ENCODE measurements around the gene EPHX1. TPM values are rescaled to one million over a fixed set of nuclear protein-coding genes. Genes with fewer than 3 reads are reported as not detected.
A peak's percentile ranks its signal among the peaks of the same experiment; 100 is the strongest.

The EPHX1 gene
- total RNA-seq, 1 donor from 2014 or later = 82.8 TPM

DNA sequence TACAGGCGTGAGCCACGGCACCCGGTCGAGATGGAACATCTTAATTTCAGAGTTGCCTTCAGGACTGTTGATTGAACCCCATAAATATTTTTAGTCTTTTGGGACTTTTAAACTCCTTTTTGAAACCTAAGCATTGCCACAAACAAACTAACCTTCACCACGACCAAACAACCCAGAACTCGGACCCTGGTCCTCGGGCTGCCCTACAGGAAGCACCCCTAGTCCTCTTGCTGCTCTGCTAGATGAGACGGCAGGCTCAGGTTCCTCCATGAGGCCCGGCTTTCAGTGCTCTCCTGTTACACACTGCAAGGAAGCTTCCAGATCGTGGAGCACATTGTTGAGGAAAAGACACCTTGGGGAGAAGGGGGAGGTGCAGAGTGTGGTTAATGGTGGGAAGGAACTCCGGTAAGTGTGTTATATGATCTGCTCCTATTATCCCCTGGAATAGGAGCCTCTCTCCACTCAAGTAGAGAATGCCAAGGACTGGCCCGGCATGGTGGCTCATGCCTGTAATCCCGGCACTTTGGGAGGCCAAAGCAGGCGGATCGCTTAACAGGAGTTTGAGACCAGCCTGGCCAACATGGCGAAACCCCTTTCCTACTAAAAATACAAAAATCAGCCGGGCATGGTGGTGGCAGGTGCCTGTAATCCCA is 5.7 kb downstream of the EPHX1 start:
- peaks cover 49% of the 10 kb centered on the region for H3K4me1 Mint-ChIP-seq (ENCODE audit: low read depth, unreplicated experiment)
- FAIRE-seq (no peak), DNase-seq (ENCODE audit: low read depth) (no peak)
- H3K4me3 Mint-ChIP-seq (ENCODE audit: unreplicated experiment) = no peak overlapping the region
- TF ChIP-seq, protein P1, sequence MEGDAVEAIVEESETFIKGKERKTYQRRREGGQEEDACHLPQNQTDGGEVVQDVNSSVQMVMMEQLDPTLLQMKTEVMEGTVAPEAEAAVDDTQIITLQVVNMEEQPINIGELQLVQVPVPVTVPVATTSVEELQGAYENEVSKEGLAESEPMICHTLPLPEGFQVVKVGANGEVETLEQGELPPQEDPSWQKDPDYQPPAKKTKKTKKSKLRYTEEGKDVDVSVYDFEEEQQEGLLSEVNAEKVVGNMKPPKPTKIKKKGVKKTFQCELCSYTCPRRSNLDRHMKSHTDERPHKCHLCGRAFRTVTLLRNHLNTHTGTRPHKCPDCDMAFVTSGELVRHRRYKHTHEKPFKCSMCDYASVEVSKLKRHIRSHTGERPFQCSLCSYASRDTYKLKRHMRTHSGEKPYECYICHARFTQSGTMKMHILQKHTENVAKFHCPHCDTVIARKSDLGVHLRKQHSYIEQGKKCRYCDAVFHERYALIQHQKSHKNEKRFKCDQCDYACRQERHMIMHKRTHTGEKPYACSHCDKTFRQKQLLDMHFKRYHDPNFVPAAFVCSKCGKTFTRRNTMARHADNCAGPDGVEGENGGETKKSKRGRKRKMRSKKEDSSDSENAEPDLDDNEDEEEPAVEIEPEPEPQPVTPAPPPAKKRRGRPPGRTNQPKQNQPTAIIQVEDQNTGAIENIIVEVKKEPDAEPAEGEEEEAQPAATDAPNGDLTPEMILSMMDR (IDR thresholded peaks at IDR 0.05; ENCODE audit: insufficient read depth, low read depth, low read length) = no peak
- TF ChIP-seq EZH2 (IDR thresholded peaks at IDR 0.05; ENCODE audit: insufficient read depth, low read length) = no peak
- no peak overlapping the region for H3K27ac Mint-ChIP-seq (ENCODE audit: unreplicated experiment)
- Histone ChIP-seq H4K20me1 (ENCODE audit: insufficient read depth, low read length) (peaks cover 19% of the 10 kb centered on the region), H3K79me2 (ENCODE audit: insufficient read depth, low read length) (peaks cover 18% of the 10 kb centered on the region), H2AFZ (ENCODE audit: low read depth, low read length) (no peak overlapping the region), H3K9ac (ENCODE audit: low read length) (no peak overlapping the region), H3K4me1 (ENCODE audit: insufficient read depth, low read length) (peaks cover 27% of the 10 kb centered on the region), H3K36me3 (ENCODE audit: insufficient read depth, low read length) (no peaks in the 10 kb centered on the region), H3K27me3 (ENCODE audit: insufficient read depth, low read length) (no peaks in the 10 kb centered on the region), H3K27ac (ENCODE audit: low read depth, low read length) (no peak overlapping the region), H3K9me3 (ENCODE audit: insufficient read depth, low read depth, low read length) (no peaks in the 10 kb centered on the region), H3K4me3 (ENCODE audit: insufficient read depth, low read depth, low read length) (no peak overlapping the region), H3K4me2 (ENCODE audit: low read length) (no peak overlapping the region)
- no peaks in the 10 kb centered on the region for H3K27me3 Mint-ChIP-seq (ENCODE audit: low read depth, unreplicated experiment)
- H3K36me3 Mint-ChIP-seq (ENCODE audit: low read depth, unreplicated experiment) = peaks cover 9% of the 10 kb centered on the region
- H3K9me3 Mint-ChIP-seq (ENCODE audit: unreplicated experiment) = peaks cover 2% of the 10 kb centered on the region

GRCh38 chr1:225816643-225817538 is 7.0 kb downstream of the EPHX1 start:
- peak overlapping the region; percentile 24 for H3K27ac ChIP-seq (ENCODE audit: low read depth, low read length)
- peak overlapping the region; percentile 38 for H3K4me2 ChIP-seq (ENCODE audit: low read length)
- Mint-ChIP-seq H3K27ac (ENCODE audit: unreplicated experiment) (peak overlapping the region; percentile 81), H3K36me3 (ENCODE audit: low read depth, unreplicated experiment) (peaks cover 9% of the 10 kb centered on the region), H3K4me3 (ENCODE audit: unreplicated experiment) (no peak overlapping the region), H3K27me3 (ENCODE audit: low read depth, unreplicated experiment) (no peaks in the 10 kb centered on the region), H3K9me3 (ENCODE audit: unreplicated experiment) (no peaks in the 10 kb centered on the region), H3K4me1 (ENCODE audit: low read depth, unreplicated experiment) (peaks cover 46% of the 10 kb centered on the region)
- no peaks in the 10 kb centered on the region for H3K36me3 ChIP-seq (ENCODE audit: insufficient read depth, low read length)
- H2AFZ ChIP-seq (ENCODE audit: low read depth, low read length) = peak overlapping the region; percentile 70
- peak overlapping the region; percentile 58 for H3K9ac ChIP-seq (ENCODE audit: low read length)
- DNase-seq (ENCODE audit: low read depth) = no peak
- H3K4me1 ChIP-seq (ENCODE audit: insufficient read depth, low read length) = peaks cover 20% of the 10 kb centered on the region
- FAIRE-seq = no peak
- peaks cover 13% of the 10 kb centered on the region for H3K79me2 ChIP-seq (ENCODE audit: insufficient read depth, low read length)
- no peak for TF ChIP-seq EZH2 (IDR thresholded peaks at IDR 0.05; ENCODE audit: insufficient read depth, low read length)
- TF ChIP-seq, protein P1 (IDR thresholded peaks at IDR 0.05; ENCODE audit: insufficient read depth, low read depth, low read length) = no peak
- H4K20me1 ChIP-seq (ENCODE audit: insufficient read depth, low read length) = peaks cover 17% of the 10 kb centered on the region
- no peak overlapping the region for H3K4me3 ChIP-seq (ENCODE audit: insufficient read depth, low read depth, low read length)
- H3K27me3 ChIP-seq (ENCODE audit: insufficient read depth, low read length) = no peaks in the 10 kb centered on the region
- H3K9me3 ChIP-seq (ENCODE audit: insufficient read depth, low read depth, low read length) = no peaks in the 10 kb centered on the region
